ENCODE data around the gene KLK13.

Gene KLK13

DNA sequence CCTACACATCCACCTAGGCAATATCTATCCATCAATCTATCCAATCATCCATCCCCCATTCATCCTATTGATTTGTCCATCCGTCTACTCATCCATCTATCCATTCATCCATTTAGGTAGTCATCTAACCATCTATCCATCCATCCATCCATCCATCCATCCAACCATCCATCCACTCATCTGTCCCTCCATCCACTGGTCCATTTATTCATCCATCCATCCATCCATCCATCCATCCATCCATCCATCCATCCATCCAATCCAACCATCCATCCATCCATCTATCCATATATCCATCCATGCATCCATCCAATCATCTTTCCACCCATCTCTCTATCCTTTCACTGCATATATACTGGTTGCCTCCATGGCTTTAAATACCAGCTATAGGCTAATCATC, 3.9 kb downstream of the KLK13 start:
- DNase-seq (ENCODE audit: low read depth), result no peak

DNA sequence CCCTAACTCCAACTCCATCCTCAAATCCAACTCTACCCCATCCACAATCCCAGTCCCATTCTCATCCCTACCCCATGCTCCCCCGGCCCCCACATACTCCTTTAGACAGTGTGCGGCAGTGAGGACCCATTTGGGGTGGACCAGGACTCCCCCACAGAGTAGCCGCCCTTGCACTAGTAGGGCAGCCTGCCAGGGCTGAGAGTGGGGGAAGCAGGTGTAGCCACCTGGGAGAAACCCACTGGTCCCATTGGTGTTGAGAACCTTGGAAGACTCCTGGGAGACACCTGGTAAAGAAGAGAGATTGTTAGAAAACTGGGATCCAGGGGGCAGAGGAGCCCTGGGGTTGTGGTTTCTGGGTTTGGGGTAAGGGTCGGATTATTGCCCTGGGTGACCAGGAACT, 4.6 kb downstream of the KLK13 start:
- DNase-seq (ENCODE audit: low read depth), result no peak

DNA sequence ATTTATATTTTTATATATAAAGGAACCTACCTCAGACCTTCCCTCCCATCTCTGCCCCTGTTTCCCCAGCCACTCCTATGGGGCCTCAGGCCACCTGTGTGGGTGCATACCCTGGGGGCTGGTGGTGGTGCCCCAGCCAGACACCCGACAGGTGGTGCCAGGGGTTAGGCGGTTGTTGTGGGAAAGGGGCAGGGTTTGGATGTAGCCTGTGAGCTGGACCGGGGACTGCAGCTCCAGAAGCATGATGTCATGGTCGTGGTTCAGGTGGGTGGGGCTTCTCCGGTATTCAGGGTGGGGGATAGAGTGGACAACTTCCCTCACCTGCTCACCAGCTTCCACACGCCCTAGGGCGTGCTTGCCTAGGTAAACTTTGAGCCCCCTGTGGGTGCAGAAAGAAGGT, 5.2 kb downstream of the KLK13 start:
- DNase-seq (ENCODE audit: low read depth), result no peak

DNA sequence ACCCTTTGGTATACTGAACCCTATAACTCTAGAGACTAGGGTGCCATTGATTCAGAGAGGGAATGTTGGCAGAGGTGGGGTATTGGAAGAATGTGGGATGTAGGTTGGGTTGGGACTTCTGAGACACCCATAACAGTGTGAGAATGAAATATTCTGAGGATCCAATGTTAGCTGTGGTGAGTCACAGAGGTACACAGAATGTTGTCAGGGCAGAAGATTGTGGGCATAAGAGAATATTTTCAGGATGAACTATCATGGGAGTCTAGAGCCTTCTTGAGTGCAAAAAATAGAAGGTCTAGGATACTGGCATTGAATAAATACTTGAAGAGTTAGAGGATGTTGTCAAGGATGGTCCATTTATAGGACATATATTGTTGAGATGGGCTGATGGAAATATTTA, 9.0 kb downstream of the KLK13 start:
- DNase-seq (ENCODE audit: low read depth), result no peak

DNA sequence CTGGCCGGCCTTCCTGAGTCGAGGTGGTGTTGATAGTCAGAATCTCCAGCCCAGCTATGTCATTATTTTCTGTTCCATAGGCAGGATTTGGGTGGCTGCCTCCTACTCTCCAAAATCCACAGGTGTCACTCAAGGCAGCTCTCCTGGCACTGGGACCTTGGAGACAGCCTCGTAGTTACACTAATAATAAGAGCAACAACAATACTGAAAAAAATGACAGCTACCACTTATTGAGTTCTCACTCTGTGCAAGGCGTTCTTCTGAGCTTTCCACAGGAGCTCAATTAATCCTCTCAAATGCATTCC, 17.9 kb downstream of the KLK13 start:
- no peak for DNase-seq (ENCODE audit: low read depth)

DNA sequence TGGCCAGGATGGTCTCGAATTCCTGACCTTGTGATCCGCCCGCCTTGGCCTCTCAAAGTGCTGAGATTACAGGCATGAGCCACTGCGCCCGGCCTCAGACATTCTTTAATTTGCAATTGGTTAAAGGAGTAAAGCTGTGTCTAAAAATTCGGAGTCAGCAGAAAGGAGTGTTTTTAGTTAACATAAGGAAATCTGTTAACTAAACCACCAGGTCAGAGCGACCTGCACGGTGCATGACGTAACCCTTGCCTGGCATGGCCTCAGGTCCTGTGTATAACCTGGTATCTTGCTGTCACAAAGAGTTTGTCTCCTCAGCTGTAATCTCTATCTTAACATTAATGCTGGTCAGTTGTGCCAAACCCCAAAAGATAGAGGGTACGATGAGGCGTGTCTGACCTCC, 20.6 kb downstream of the KLK13 start:
- DNase-seq (ENCODE audit: low read depth), result no peak

DNA sequence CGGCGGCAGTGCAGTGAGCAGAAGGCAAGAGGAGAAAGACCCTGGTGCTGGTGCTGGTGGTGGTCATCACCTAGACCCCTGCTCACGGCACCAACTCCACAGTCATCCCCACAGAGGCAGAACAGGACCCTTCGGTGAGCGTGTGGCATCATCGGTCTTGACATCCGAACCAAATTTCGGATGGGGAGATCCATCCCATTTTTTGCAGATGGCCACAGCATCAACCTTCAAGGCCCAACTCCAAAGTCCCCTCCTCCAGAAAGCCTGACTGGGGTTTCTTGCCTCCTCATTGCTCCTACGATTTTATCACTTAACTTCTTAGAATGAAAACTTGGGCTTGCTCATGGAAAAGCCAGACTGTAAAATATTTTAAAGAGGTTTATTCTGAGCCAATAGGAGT, 21.4 kb downstream of the KLK13 start:
- DNase-seq (ENCODE audit: low read depth), result no peak

DNA sequence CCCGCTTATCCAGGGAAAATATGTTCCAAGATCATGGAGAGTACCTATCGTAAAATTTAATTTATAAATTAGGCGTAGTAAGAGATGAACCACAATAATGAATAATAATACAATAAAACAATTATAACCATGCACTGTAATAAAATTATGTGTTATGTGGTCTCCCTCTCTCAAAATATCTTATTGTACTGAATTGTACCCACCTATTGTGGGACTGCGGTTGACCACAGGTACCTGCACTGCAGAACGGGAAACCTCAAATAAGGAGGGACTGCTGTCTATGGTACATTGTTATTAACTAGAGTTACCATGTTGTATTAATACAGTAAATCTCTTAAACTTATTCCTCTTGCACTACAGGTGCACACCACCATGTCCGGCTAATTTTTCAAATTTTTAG, 24.7 kb downstream of the KLK13 start:
- no peak for DNase-seq (ENCODE audit: low read depth)

DNA sequence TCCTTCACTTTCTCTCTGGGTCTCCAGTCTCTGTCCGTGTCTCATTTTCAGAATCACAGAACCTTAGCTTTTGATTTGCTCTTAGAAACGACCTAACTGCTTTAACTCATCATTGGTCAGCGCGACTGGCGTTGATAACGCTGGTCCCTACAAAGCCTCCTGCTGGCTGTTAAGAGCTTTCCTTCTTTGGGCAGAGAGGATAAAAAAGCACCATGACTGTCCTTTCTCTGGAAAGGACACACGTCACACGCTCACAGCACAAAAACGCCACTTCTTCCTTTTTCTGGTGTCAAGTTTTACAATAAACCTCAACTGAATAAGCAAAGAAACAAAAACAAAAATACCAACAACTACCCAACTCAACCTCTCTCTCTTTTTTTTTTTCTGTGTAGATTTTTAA, 28.4 kb downstream of the KLK13 start:
- no peak for DNase-seq (ENCODE audit: low read depth)

DNA sequence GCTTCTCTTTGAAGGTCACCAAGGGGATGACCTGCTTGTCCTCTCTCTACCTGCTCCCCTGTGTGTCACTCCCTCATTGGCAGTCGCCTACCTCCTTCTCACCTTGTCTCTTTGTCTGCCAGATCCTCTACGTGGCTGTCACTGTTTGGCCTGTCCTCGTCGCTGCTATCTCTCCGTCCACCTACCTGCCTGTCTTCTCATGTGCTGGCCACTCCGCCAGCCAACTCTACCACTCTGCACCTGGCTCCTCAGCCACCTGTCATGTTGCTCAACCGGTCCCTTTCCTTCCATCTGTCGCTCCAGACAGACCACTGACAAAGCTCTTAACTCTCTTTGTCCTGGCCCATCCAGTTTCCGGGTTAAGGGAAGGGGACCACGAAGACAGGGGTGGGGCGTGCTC, 30.2 kb downstream of the KLK13 start, which contains the start of gene KLK12:
Gene KLK12, minus strand, starts transcription at position 299 of the 400 bp plus-strand sequence. CDS start 381 bp downstream, outside the sequence.
- DNase-seq (ENCODE audit: low read depth), result no peak

DNA sequence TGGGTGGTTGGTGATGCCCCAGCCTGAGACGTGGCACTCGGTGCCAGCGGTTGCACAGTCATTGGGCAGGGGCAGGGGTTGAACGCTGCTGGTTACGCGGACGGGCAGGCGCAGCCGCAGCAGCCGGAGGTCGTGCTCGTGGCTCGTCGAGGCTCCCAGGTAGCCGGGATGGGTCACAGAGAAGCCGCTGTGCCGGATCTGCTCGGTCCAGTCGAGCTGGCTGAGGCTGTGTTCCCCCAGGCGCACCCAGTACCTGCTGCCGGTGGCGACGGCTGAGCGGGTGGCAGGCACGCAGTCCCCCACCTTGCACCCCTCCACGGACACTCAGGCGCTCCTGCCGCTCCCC, 33.0 kb downstream of the KLK13 start:
- DNase-seq (ENCODE audit: low read depth), result no peak

DNA sequence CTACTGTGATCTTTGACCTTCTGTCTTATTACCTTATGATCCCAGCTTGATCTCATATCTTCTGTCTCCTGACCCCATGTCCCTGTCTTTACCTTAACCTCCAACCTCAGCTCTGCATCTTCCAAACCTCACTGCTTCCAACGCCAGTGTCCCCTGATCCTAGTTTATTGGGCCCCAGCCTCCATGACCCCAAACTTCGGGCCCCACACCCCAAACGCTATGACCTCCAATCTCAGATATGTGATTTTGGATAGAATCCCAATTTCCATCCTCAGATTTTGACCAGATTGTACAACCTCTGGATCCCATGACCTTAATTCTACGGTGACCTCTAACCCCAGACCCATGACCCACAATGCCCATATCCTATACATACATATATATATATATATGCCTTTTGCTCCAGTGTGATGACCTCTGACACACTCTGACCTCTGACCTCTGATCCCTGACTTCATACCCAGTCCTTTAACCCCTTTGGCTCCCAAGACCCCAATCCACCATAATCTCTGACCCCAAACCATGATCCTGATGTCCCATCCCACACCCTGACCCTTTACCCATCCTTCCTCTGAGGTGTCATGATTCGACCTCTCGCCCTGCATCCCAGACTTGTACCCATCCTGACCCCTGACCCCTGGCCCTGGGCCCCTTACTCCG, 33.5 kb downstream of the KLK13 start:
- DNase-seq (ENCODE audit: low read depth), result no peak

DNA sequence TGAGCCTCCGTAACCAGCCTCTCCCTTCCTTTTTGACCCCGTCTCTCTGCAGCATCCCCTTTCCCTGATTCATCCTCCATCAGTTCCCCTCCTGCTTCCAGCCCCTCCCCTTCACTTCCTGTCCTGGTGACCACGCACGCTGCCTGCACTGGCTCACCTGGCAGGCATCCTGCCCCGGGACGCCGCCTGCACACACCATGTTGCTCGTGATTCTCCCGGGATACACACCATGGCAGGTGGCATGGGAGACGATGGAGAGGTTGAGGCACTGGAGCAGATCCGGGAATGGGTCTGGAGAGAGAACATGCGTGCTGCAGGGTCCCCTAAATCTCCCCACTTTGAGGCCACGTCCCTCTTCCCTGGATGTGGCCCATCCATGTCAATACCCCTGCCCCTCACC, 34.3 kb downstream of the KLK13 start:
- DNase-seq (ENCODE audit: low read depth), result no peak

DNA sequence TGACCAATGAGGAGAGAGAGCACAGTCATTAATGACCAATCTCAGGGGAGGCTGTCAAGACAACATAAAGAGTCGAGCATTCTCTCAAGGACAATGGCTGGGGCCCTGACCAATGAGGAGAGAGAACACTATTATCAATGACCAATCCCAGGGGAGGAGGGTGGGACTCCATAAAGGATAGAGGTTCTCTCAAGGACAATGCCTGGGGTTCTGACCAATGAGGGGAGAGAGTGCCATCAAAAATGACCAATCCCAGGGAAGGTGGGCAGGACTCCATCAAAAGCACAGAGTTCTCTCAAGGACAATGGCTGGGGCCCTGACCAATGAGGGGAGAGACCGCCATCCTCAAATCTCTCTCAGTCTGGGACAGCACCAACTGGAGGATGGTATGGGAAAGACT, 35.2 kb downstream of the KLK13 start:
- no peak for DNase-seq (ENCODE audit: low read depth)

DNA sequence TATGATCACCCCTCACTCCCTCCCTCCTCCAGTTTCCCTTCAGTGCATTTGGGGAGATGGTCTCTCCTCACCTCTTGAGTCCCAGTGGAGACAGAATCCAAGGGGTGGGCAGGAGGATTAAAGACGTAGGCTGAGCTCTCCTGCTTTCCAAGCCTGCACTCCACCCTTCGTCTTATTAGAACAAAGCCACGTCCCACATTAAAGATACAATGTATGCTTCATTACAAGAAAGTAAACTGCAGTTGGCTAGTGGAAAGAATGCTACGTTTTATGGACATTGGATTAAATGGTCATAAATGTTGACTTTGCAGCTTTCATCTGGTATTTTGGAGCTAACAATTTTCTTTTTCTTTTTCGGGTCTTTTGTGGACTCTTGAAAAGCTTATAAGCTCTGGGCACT, 37.0 kb downstream of the KLK13 start:
- no peak for DNase-seq (ENCODE audit: low read depth)

DNA sequence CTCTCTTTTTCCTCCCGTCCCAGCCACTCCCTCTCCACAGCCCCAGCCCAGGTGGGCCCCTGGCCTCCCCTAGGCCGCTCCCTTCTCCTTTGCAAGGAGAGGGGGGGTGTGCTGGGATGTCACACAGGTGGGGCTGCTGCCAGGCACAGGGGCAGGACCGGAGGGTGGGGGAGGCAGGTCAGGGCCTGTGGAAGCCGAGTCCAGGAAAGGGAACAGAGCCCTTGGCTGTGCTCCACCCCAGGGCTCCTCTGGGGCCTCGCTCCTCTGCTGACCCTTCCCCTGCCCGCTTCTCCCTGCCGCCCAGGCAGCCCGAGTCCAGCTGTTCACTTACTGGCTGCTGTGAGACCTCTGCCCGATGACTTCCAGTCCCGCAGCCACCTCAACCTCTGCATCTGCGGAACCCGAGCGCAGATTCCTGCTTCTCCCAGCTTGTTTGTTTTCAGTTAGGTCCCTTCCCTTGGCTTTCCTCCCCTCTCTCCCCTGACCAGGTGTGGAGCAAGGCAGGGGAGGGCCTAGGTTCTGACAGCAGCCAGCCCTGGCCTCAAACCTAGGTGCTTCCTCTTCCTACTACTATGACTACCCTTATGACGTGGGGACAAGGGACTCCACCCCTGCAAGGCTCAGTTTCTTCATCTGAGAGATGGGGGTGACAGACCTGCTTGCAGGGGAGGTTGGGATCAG, 37.6 kb downstream of the KLK13 start:
- DNase-seq (ENCODE audit: low read depth), result no peak

DNA sequence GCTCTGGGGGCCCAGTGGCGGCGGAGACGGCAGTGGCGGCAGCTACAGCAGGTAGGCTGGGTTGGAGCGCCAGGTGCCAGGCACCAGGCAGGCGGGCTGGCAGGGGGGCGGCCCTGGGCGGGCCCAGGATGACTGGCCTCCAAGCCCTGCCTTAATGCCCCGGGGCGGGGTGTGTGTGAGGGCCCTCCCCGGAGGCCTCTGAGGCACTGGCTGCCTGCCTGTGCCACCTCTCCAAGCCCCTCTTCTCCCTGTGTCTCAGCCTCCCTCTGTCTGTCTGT, 38.4 kb downstream of the KLK13 start, which contains the start of gene KLK11:
Gene KLK11, minus strand, starts transcription at position 63 of the 278 bp plus-strand sequence. CDS start 985 bp downstream, outside the sequence.
- no peak for DNase-seq (ENCODE audit: low read depth)

DNA sequence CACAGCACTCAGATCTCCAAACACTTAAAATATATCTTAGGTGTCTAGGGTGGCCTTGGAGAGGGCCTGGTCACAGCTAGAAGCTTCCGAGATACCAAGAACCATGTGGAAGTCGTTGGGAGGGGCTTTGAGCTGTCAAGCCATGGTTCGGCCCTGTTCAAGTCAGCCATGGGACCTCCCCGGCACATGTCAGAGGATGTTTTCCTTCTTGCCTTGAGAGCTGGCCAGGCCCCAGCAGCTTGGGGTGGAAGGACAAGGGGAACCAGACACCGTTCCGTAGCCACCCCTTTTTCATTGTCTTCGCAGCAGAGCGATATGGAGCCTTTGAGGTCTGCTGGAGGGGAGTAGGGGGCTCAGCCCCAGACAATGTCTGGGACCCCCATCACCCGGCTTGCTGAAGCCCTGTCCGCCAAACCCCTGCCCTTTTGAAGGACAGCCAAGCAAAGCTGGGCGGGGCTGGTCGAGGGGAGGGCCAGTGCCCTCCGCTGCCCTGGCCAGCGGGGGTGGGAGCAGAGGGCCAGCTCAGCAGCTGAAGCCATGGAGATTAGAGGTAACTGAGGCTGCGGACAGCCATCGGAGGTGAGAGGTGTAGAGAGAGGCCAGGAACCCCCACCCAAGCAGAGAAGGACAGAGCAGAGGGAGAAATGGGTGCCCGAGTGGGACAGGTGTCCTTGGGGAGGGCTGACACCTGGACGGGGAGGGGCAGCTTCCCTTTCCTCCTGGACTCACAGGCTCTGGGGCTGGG, 38.9 kb downstream of the KLK13 start:
- no peak for DNase-seq (ENCODE audit: low read depth)

DNA sequence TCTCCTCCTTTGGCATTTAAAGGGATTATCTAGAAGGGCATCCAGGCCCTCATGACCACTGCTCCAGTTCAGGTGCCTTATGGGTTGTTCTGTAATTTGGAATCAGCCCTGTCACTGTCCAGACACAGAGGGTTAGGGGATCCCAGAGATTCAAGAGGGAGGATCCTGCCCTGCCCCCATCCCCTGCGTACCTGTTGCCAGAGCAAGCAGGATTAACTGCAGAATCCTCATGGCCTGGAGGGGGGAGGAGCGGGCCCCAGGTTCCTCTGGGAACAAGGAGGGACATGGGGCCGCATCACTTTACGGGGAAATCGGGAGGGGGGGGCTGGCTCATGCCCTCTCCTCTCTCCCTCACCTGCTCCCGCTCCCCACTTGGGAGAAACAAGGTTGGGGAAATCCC, 39.5 kb downstream of the KLK13 start:
- no peak for DNase-seq (ENCODE audit: low read depth)

DNA sequence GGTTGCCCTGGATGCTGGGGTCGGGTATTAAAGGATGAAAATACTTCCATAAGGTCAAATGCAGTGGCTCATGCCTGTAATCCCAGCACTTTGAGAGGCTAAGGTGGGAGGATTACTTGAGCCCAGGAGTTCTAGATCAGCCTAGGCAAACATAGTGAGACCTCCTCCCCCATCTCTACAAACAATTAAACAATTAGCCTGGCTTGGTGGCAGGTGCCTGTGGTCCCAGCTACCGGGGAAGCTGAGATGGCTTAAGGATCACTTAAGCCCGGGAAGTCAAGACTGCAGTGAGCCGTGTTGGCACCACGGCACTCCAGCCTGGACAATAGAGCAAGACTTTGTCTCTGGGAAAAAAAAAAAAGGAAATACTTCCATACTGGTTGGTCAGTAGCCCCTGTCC, 40.0 kb downstream of the KLK13 start:
- DNase-seq (ENCODE audit: low read depth), result no peak

DNA sequence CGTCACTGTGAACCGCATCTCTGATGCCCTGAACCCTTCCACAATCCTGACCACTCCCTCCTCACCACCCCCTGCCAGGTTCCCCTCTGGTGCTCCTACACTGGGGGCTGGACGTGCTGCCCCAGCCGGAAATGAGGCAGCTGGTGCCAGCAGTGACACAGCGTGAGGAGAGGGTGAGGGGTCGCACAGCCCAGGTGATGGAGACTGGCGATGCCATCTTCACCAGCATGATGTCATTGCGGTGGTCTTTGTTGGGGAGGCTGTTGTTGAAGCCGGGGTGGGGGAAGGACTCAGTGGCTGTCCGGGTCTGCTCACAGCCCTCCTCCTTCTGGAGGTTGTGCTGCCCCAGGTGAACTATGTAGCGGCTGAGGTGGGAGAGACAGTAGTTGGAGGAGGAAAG, 40.9 kb downstream of the KLK13 start:
- DNase-seq (ENCODE audit: low read depth), result no peak

DNA sequence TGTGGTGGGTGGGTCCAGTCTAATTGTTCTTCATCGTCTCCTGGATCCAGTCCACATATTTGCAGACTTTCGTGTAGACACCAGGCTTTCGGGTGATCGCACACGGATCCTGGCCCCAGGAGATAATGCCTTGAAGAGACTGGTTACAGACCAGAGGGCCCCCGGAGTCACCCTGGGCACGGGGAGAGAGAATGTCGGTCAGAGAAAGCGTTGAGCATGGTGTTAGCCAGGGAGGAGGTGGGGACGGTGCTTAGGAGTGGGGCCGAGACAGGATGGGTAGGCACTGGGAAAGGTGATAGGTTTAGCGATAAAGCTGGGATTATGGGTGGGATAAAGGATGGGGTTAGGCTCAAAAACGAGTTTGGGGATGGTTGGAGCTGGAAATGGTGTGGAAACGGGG, 42.4 kb downstream of the KLK13 start:
- no peak for DNase-seq (ENCODE audit: low read depth)

DNA sequence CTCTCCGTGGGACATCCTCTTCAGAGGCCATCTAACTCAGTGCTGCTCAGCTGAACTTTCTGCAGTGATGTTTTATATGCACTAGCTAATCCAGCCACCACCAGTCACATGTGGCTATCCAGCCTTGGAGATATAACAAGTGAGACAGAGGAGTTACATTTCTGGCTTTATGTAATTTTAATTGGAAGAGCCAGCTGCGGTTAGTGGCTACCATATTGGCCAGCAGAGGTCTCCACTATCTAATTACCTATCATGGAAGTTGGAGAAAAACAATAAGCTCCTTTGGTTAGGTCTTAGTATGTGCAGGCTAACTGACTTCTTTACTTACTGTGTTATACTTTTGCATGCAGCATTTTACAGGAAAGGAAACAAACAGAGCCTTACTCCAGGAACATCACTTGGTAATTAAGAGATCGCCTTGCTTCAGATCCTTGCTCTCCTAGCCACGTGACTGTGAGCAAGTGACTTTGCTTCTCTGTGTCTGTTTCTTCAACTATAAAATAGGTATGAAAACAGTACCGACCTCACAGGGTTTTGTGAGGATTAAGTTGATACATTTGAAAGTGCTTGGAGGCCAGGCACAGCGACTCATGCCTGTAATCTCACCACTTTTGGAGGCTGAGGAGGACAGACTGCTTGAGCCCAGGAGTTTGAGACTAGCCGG, 43.8 kb downstream of the KLK13 start:
- no peak for DNase-seq (ENCODE audit: low read depth)
